ENCODE data around the gene MAGI3.
"Not testable (repeated sequence)": the region's sequence is repeated elsewhere in the genome, so short reads cannot be mapped to it uniquely, and the experiment has no call there.

The MAGI3 gene

GRCh38 chr1:113691184-113691583, 300.9 kb downstream of the MAGI3 start:
- Histone ChIP-seq H3K9ac (ENCODE audit: low read length in 2 of 2) (no peak overlapping the region), H3K4me1 (ENCODE audit: control insufficient read depth, insufficient read depth, low read length) (no peaks in the 10 kb centered on the region), H3K27ac (ENCODE audit: low read length) (no peak overlapping the region), H3K4me3 (ENCODE audit: low read length in 2 of 2) (no peak overlapping the region), H3K9me3 (ENCODE audit: control insufficient read depth in 2 of 2, low read length in 2 of 2) (peaks cover 0 to 2% of the 10 kb centered on the region in 2 donors), H3K36me3 (ENCODE audit: control insufficient read depth in 2 of 2, insufficient read depth in 2 of 2, low read length in 2 of 2) (no peaks in the 10 kb centered on the region), H3K27me3 (ENCODE audit: control insufficient read depth in 1 of 2, insufficient read depth in 2 of 2, low read length in 2 of 2) (no peaks in the 10 kb centered on the region)

GRCh38 chr1:113692342-113692741, 302.0 kb downstream of the MAGI3 start:
- Histone ChIP-seq H3K9ac (ENCODE audit: low read length in 2 of 2) (no peak overlapping the region), H3K36me3 (ENCODE audit: control insufficient read depth in 2 of 2, insufficient read depth in 2 of 2, low read length in 2 of 2) (no peaks in the 10 kb centered on the region), H3K27ac (ENCODE audit: low read length) (no peak overlapping the region), H3K9me3 (ENCODE audit: control insufficient read depth in 2 of 2, low read length in 2 of 2) (peaks cover 0 to 2% of the 10 kb centered on the region in 2 donors), H3K4me3 (ENCODE audit: low read length in 2 of 2) (no peak overlapping the region), H3K4me1 (ENCODE audit: control insufficient read depth, insufficient read depth, low read length) (no peaks in the 10 kb centered on the region), H3K27me3 (ENCODE audit: control insufficient read depth in 1 of 2, insufficient read depth in 2 of 2, low read length in 2 of 2) (no peaks in the 10 kb centered on the region)

GRCh38 chr1:113692824-113693431, 302.6 kb downstream of the MAGI3 start:
- no peak overlapping the region for H3K9ac ChIP-seq (ENCODE audit: low read length in 2 of 2)
- peaks cover 0 to 1% of the 10 kb centered on the region in 2 donors for H3K36me3 ChIP-seq (ENCODE audit: control insufficient read depth in 2 of 2, insufficient read depth in 2 of 2, low read length in 2 of 2)
- no peaks in the 10 kb centered on the region for H3K27me3 ChIP-seq (ENCODE audit: control insufficient read depth in 1 of 2, insufficient read depth in 2 of 2, low read length in 2 of 2)
- no peak overlapping the region for H3K27ac ChIP-seq (ENCODE audit: low read length)
- H3K4me3 ChIP-seq (ENCODE audit: low read length in 2 of 2): no peak overlapping the region
- H3K9me3 ChIP-seq (ENCODE audit: control insufficient read depth in 2 of 2, low read length in 2 of 2): peaks cover 0 to 2% of the 10 kb centered on the region in 2 donors
- no peaks in the 10 kb centered on the region for H3K4me1 ChIP-seq (ENCODE audit: control insufficient read depth, insufficient read depth, low read length)

DNA sequence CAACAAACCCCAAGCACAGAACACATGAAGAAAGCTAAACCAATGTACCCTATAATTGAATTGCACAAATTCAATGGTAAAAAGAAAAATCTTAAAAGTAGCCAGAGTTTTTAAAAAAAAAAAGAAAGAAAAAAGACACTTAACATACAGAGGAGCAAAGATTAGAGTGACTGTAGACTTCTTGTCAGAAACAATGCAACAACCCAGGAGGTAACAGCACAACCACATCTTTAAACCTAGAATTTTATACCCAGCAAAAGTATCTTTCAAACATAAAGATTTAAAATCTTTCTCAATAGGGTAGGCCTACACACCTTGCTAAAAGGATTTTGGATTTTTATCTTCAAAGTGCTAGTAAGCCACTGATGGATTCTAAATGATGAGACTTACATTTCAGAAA, 304.6 kb downstream of the MAGI3 start:
- H3K9ac ChIP-seq (ENCODE audit: low read length in 2 of 2): no peak overlapping the region

DNA sequence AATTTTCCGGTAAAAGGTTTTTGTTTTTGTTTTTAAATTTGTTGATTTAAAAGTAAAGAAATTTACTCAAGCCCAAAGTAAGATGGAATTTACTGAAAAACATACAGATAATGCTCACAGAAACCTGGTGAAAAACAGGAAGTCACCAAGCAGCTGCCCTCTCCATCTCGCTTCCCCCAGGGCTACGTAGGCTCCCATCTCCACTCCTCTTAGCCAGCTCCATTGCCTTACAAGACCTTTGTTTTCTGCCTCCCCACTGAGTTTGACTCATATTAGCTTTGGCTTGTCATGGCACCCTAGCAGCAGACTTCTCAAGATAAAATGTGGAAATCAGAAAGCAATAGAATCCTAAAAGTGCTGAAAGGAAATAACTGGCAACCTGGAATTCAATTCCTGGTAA, 311.1 kb downstream of the MAGI3 start:
- Histone ChIP-seq H3K27ac (ENCODE audit: low read length) (no peak overlapping the region), H3K9ac (ENCODE audit: low read length in 2 of 2) (no peak overlapping the region), H3K27me3 (ENCODE audit: control insufficient read depth in 1 of 2, insufficient read depth in 2 of 2, low read length in 2 of 2) (no peaks in the 10 kb centered on the region), H3K4me1 (ENCODE audit: control insufficient read depth, insufficient read depth, low read length) (no peaks in the 10 kb centered on the region), H3K9me3 (ENCODE audit: control insufficient read depth in 2 of 2, low read length in 2 of 2) (no peaks in the 10 kb centered on the region), H3K4me3 (ENCODE audit: low read length in 2 of 2) (no peak overlapping the region), H3K36me3 (ENCODE audit: control insufficient read depth in 2 of 2, insufficient read depth in 2 of 2, low read length in 2 of 2) (peaks cover 3 to 12% of the 10 kb centered on the region in 2 donors)

More for the DNA sequence above, 304.6 kb downstream of the MAGI3 start:
- H3K9me3 ChIP-seq (ENCODE audit: control insufficient read depth in 2 of 2, low read length in 2 of 2): peaks cover 0 to 2% of the 10 kb centered on the region in 2 donors
- H3K27me3 ChIP-seq (ENCODE audit: control insufficient read depth in 1 of 2, insufficient read depth in 2 of 2, low read length in 2 of 2): no peaks in the 10 kb centered on the region
- peaks cover 3 to 10% of the 10 kb centered on the region in 2 donors for H3K36me3 ChIP-seq (ENCODE audit: control insufficient read depth in 2 of 2, insufficient read depth in 2 of 2, low read length in 2 of 2)
- H3K27ac ChIP-seq (ENCODE audit: low read length): no peak overlapping the region
- no peaks in the 10 kb centered on the region for H3K4me1 ChIP-seq (ENCODE audit: control insufficient read depth, insufficient read depth, low read length)
- H3K4me3 ChIP-seq (ENCODE audit: low read length in 2 of 2): no peak overlapping the region

DNA sequence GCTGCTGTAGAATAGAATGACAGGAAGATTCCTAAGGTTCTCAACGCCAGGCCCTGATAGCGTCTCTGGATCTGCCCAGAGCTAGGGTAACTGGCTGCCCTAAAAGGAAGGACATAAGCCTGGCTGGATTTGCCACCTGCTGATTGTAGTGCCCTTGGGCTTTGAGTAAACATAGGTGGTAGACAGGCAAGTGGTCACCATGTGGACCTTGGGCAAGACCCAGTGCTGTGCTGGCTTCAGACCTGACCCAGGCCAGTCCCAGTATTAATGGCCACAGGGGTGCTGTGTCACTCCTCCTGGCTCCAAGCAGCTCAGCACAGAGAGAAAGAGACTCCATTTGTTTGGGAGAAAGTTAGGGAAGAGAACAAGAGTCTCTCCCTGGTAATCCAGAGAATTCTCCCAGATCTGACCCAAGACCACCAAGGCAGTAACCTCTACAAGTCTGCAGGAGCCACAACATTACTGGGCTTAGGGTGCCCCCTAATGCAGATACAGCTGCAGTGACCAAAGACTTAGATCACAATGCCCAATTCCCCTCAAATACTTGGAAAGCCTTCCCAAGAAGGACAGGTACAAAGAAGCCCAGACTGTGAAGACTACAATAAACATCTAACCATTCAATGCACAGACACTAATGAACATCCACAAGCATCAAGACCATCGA, 324.4 kb downstream of the MAGI3 start:
- no peak overlapping the region for H3K4me3 ChIP-seq (ENCODE audit: low read length in 2 of 2)
- H3K4me1 ChIP-seq (ENCODE audit: control insufficient read depth, insufficient read depth, low read length): no peaks in the 10 kb centered on the region
- no peaks in the 10 kb centered on the region for H3K9me3 ChIP-seq (ENCODE audit: control insufficient read depth in 2 of 2, low read length in 2 of 2)
- no peak overlapping the region for H3K9ac ChIP-seq (ENCODE audit: low read length in 2 of 2)
- H3K36me3 ChIP-seq (ENCODE audit: control insufficient read depth in 2 of 2, insufficient read depth in 2 of 2, low read length in 2 of 2): peaks cover 2 to 3% of the 10 kb centered on the region in 2 donors
- no peak overlapping the region for H3K27ac ChIP-seq (ENCODE audit: low read length)
- H3K27me3 ChIP-seq (ENCODE audit: control insufficient read depth in 1 of 2, insufficient read depth in 2 of 2, low read length in 2 of 2): no peaks in the 10 kb centered on the region

DNA sequence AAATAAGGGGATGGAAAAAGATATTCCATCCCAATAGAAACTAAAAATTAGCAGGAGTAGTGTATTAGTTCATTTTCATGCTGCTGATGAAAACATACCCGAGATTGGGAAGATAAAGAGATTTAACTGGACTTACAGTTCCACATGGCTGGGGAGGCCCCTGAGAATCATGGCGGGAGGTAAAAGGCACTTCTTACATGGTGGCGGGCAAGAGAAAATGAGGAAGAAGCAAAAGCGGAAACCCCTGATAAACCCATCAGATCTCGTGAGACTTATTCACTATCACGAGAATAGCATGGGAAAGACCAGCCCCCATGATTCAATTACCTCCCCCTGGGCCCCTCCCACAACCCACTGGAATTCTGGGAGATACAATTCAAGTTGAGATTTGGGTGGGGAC, 327.2 kb downstream of the MAGI3 start:
- not testable (repeated sequence) for H3K9ac ChIP-seq (ENCODE audit: low read length in 2 of 2); H3K4me3 ChIP-seq (ENCODE audit: low read length in 2 of 2); H3K27me3 ChIP-seq (ENCODE audit: control insufficient read depth in 1 of 2, insufficient read depth in 2 of 2, low read length in 2 of 2); H3K4me1 ChIP-seq (ENCODE audit: control insufficient read depth, insufficient read depth, low read length); H3K36me3 ChIP-seq (ENCODE audit: control insufficient read depth in 2 of 2, insufficient read depth in 2 of 2, low read length in 2 of 2); H3K27ac ChIP-seq (ENCODE audit: low read length); H3K9me3 ChIP-seq (ENCODE audit: control insufficient read depth in 2 of 2, low read length in 2 of 2)

DNA sequence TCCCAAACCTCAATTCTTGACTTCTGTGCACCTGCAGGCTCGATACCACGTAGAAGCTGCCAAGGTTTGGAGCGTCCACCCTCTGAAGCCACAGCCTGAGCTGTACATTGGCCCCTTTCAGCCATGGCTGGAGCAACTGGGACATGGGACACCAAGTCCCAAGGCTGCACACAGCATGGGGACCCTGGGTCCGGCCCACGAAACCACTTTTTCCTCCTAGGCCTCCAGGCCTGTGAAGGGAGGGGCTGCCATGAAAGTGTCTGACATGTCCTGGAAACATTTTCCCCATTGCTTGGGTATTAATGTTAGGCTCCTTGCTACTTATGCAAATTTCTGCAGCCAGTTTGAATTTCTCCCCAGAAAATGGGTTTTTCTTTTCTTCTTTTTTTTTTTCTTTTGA, 328.3 kb downstream of the MAGI3 start:
- H3K9me3 ChIP-seq (ENCODE audit: control insufficient read depth in 2 of 2, low read length in 2 of 2); H3K27me3 ChIP-seq (ENCODE audit: control insufficient read depth in 1 of 2, insufficient read depth in 2 of 2, low read length in 2 of 2); H3K9ac ChIP-seq (ENCODE audit: low read length in 2 of 2); H3K27ac ChIP-seq (ENCODE audit: low read length); H3K4me3 ChIP-seq (ENCODE audit: low read length in 2 of 2); H3K4me1 ChIP-seq (ENCODE audit: control insufficient read depth, insufficient read depth, low read length); H3K36me3 ChIP-seq (ENCODE audit: control insufficient read depth in 2 of 2, insufficient read depth in 2 of 2, low read length in 2 of 2): not testable (repeated sequence)

GRCh38 chr1:113721010-113721409, 330.7 kb downstream of the MAGI3 start:
- H3K36me3 ChIP-seq (ENCODE audit: control insufficient read depth in 2 of 2, insufficient read depth in 2 of 2, low read length in 2 of 2): peaks cover 3 to 4% of the 10 kb centered on the region in 2 donors

GRCh38 chr1:113732802-113733201, 342.5 kb downstream of the MAGI3 start:
- Histone ChIP-seq H3K27ac (ENCODE audit: low read length) (no peak overlapping the region), H3K27me3 (ENCODE audit: control insufficient read depth in 1 of 2, insufficient read depth in 2 of 2, low read length in 2 of 2) (no peaks in the 10 kb centered on the region), H3K9me3 (ENCODE audit: control insufficient read depth in 2 of 2, low read length in 2 of 2) (no peaks in the 10 kb centered on the region), H3K4me1 (ENCODE audit: control insufficient read depth, insufficient read depth, low read length) (no peaks in the 10 kb centered on the region), H3K36me3 (ENCODE audit: control insufficient read depth in 2 of 2, insufficient read depth in 2 of 2, low read length in 2 of 2) (peaks cover 4% of the 10 kb centered on the region in 2 donors), H3K9ac (ENCODE audit: low read length in 2 of 2) (no peak overlapping the region), H3K4me3 (ENCODE audit: low read length in 2 of 2) (no peak overlapping the region)

More at GRCh38 chr1:113721010-113721409, 330.7 kb downstream of the MAGI3 start:
- Histone ChIP-seq H3K4me3 (ENCODE audit: low read length in 2 of 2) (no peak overlapping the region), H3K27ac (ENCODE audit: low read length) (no peak overlapping the region), H3K9me3 (ENCODE audit: control insufficient read depth in 2 of 2, low read length in 2 of 2) (no peaks in the 10 kb centered on the region), H3K27me3 (ENCODE audit: control insufficient read depth in 1 of 2, insufficient read depth in 2 of 2, low read length in 2 of 2) (no peaks in the 10 kb centered on the region), H3K4me1 (ENCODE audit: control insufficient read depth, insufficient read depth, low read length) (no peaks in the 10 kb centered on the region), H3K9ac (ENCODE audit: low read length in 2 of 2) (no peak overlapping the region)

DNA sequence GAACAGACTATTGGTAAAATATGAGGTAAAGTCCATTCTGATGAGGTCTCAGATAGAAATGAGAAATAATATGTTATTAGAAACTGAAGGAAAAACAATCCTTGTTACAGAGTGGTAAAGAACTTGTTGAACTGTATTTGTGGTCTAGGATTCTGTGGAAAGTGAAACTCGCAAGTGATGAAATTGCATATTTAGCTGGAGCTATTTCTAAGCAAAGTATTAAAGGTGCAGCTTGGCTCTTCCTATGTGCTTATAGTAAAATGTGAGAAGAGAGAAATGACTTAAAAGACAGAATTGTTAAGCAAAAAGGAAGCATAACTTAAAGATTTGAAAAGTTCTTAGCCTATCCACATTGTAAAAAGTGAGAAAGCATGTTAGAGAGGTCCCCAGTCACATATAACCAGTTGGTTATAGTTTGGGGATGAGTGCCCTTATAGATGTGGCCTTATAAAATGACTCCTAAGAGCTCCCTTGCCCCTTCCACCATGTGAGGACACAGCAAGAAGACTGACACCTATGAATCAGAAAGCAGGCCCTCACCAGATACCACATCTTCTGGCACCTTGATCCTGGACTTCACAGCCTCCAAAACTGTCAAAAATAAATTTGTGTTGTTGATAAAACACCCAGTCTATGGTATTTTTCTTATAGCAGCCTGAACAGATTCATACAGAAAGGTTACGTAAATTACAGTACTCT, 344.2 kb downstream of the MAGI3 start:
- H3K4me1 ChIP-seq (ENCODE audit: control insufficient read depth, insufficient read depth, low read length): no peaks in the 10 kb centered on the region

More for the DNA sequence above, 344.2 kb downstream of the MAGI3 start:
- Histone ChIP-seq H3K4me3 (ENCODE audit: low read length in 2 of 2) (no peak overlapping the region), H3K36me3 (ENCODE audit: control insufficient read depth in 2 of 2, insufficient read depth in 2 of 2, low read length in 2 of 2) (peaks cover 4% of the 10 kb centered on the region in 2 donors), H3K27me3 (ENCODE audit: control insufficient read depth in 1 of 2, insufficient read depth in 2 of 2, low read length in 2 of 2) (no peaks in the 10 kb centered on the region), H3K27ac (ENCODE audit: low read length) (no peak overlapping the region), H3K9ac (ENCODE audit: low read length in 2 of 2) (no peak overlapping the region), H3K9me3 (ENCODE audit: control insufficient read depth in 2 of 2, low read length in 2 of 2) (no peaks in the 10 kb centered on the region)

All from stomach smooth muscle (tissue), 2 donors.